Stimulated activated CD4-positive, alpha-beta T cell treated with anti-CD3 and anti-CD28 coated beads, Interleukin-15, amount 100 ng/mL, for 1 hour (primary cell): ENCODE data around the gene RGS7.
"Not testable (repeated sequence)": the region's sequence is repeated elsewhere in the genome, so short reads cannot be mapped to it uniquely, and the experiment has no call there.

ENCODE experiments used
- DNase-seq, 2 donors: peaks; one replicate each; pipeline ENCODE4 v3.0.0-alpha.2; 2020; ENCODE audit warnings: low read depth in 1 of 2, low spot score in 1 of 2

RGS7 gene

GRCh38 chr1:241332037-241332409, 25.0 kb downstream of the RGS7 start:
- no peak for DNase-seq

- no peak for DNase-seq
These were observed 25.5 kb downstream of the RGS7 start for GRCh38 chr1:241331328-241332036.

GRCh38 chr1:241330619-241331327, 26.2 kb downstream of the RGS7 start:
- no peak for DNase-seq

- DNase-seq, result no peak
These were observed 31.5 kb downstream of the RGS7 start for GRCh38 chr1:241325456-241325855.

- DNase-seq, result no peak
These were observed 33.4 kb downstream of the RGS7 start for GRCh38 chr1:241323514-241324195.

- no peak for DNase-seq
These were observed 39.3 kb downstream of the RGS7 start for GRCh38 chr1:241317676-241318075.

- no peak for DNase-seq
These were observed 40.6 kb downstream of the RGS7 start for GRCh38 chr1:241316372-241316771.

GRCh38 chr1:241311056-241311746, 45.8 kb downstream of the RGS7 start:
- DNase-seq, result no peak

GRCh38 chr1:241310451-241310850, 46.6 kb downstream of the RGS7 start:
- DNase-seq, result no peak

GRCh38 chr1:241309651-241310050, 47.4 kb downstream of the RGS7 start:
- no peak for DNase-seq

- no peak for DNase-seq
These were observed 48.5 kb downstream of the RGS7 start for GRCh38 chr1:241308471-241308870.

- DNase-seq, result no peak
These were observed 49.0 kb downstream of the RGS7 start for GRCh38 chr1:241308011-241308410.

GRCh38 chr1:241306125-241306790, 50.7 kb downstream of the RGS7 start:
- DNase-seq, result no peak

- DNase-seq, result not testable (repeated sequence)
These were observed 55.0 kb downstream of the RGS7 start for GRCh38 chr1:241302024-241302423.

- no peak for DNase-seq
These were observed 57.7 kb downstream of the RGS7 start for GRCh38 chr1:241299347-241299746.

- DNase-seq, result no peak
These were observed 64.0 kb downstream of the RGS7 start for GRCh38 chr1:241292973-241293372.

- not testable (repeated sequence) for DNase-seq
These were observed 65.5 kb downstream of the RGS7 start for GRCh38 chr1:241291548-241291947.

- no peak for DNase-seq
These were observed 70.5 kb downstream of the RGS7 start for GRCh38 chr1:241286486-241286885.

- no peak for DNase-seq
These were observed 80.6 kb downstream of the RGS7 start for GRCh38 chr1:241276391-241276790.

- DNase-seq, result no peak
These were observed 81.0 kb downstream of the RGS7 start for GRCh38 chr1:241275981-241276380.

GRCh38 chr1:241275226-241275625, 81.8 kb downstream of the RGS7 start:
- no peak for DNase-seq
